NCI-H226 (cell line): Measurements from ENCODE around the gene VWA7.
A peak's percentile ranks its signal among the peaks of the same experiment; 100 is the strongest.
"Not testable (repeated sequence)": the region's sequence is repeated elsewhere in the genome, so short reads cannot be mapped to it uniquely, and the experiment has no call there.

ENCODE experiments used
- DNase-seq: peaks from one replicate; pipeline ENCODE4 v3.0.0-alpha.2; 2015

The VWA7 gene

DNA sequence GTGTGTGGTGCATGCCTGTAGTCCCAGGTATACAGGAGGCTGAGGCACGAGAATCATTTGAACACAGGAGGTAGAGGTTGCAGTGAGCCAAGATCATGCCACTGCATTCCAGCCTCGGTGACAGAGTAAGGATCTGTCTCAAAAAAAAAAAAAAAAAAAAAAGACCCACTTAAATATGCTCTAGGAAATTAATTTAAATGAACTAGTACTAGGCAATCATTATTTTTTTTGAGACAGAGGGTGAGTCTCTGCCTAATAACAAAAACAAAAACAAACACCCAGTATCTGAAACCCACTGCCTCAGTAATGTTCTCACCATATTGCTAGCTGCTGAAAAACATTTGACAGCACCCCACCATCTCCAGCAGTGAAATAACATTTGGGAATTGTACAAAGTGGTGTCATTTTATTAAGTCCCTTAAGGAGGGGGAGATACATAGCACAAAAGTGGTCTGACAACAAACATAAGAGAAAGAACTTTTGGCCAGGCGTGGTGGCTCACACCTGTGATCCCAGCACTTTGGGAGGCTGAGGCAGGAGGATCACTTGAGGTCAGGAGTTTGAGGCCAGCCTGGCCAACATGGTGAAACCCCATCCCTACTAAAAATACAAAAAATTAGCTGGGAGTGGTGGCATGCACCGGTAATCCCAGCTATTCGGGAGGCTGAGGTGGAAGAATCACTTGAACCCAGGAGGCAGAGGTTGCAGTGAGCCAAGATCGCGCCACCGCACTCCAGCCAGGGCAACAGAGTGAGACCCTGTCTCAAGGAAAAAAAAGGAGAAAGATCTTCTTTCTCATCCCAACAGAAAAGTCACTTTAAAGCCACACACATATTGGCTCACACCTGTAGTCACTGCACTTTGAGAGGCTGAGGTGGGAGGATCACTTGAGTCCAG lies 24.2 kb upstream of the VWA7 start:
- DNase-seq: not testable (repeated sequence)

DNA sequence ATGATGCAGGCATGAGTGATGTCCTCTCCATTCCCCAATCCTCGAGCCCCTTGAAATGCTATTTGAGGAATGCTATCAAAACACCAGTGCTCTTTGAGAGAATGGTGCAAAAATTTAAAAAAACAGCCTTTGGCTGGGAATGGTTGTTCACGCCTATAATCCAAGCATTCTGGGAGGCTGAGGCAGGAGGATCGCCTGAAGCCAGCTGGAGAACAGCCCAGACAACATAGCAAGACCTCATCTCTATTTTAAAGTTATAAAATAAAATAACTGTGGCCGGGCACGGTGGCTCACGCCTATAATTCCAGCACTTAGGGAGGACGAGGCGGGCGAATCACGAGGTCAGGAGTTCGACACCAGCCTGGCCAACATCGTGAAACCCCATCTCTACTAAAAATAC lies 22.7 kb upstream of the VWA7 start:
- no peak for DNase-seq

DNA sequence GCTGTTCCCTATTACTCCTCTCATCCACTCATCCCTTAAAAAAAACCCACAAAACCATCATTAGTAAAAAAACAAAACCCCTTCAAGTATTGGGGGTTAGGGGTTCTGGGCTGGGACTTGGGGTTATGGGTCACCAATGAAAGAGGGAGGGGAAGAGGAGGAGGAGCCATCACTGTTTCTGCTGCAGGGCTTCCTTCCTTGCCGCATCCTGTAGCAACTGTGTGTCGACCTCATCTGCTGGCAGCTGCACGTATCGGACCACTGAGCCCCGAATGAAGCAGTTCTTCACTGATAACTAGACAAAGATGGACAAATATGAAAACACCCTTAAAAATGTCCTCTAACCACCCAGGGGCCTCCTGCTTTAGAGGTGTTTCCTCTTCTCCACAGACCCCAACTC lies 20.5 kb upstream of the VWA7 start:
- DNase-seq: no peak

DNA sequence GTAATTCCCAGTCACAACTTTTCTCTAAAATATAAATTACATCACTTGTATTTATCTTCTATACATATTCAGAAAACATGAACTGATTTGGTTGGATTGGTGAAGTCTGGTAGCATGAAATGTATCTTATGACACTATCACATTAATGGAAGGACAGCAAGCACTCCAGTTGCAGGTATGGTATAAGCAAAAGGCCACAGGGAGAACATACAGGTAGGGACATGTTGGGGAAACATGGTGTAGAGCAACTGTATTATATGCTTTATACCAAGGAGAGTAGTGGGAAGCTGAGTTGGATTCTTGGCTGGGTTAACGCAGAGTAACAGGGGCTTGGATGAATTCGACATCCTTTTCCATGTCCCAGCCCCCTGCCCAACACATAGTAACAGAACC lies 19.9 kb upstream of the VWA7 start:
- DNase-seq: no peak

DNA sequence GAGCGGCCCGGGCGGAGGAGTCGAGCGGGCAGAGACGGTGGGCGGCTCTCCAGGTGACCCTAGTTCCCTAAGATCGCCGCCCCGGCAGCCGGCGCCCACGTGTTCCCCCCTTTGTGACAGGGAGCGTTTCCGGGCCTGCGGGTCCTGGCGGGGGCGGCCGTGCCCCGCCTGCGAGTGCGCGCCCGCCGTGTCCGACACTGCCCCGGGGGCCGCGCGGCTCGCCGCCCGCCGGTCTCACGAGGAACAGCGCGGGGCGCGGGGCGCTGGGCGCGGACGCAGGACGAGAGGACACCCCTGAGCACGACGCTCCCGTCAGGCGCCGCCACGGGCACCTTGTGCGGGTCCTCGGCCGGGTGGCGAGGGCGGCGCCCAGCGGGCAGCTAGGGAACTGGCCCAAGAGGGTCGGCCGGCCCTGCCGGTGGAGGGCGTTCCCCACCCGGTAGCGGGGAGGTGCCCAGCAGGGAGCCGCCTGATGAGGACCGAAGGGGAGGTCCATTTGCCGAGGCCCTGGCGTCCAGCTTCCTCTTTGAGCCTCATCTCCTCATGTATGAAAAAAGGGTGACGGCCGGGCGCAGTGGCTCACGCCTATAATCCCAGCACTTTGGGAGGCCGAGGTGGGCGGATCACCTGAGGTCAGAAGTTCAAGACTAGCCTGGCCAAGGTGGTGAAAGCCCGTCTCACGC lies 18.6 kb upstream of the VWA7 start, which contains the start of gene VARS1:
VARS1 (minus strand) TSS at position 137 of the 683 bp plus-strand sequence. CDS start 535 bp downstream, outside the sequence.
- DNase-seq: peak; percentile 86

DNA sequence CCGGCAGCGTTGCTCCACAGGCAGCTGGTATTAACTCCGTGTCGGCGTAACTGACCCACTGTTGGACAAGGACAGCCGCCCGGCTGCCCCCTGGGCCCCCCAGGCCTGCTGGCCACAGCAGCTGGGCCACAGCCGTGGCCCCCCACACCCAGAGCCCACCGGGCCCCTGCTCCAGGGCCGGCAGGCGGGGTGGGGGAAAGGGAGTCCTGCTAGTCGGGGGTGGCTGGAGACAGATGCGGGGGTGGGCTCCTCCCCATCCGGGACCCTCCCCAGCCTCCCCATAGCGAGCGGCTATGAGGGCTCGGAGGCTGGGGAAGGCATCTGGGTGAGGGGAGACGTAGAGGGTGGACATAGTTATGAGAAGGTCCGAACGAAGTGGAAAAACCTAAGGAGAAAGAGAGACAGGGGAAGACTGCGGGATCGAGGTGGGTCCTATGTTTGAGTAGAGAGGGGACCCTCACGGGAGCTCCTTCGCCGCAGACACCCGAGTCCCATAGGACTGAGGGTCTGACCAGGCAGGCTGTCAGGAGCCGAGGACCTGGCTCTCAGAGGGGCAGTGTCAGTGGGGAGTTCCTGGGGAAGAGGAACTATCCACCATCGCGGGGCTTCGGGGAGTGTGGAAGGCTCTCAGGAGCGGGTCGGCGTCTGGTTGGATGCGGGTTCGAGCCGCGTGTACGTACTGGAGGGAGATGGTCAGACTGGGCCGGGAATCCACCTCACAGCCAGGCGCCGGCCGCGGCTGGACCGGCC lies 17.9 kb upstream of the VWA7 start:
- peak; percentile 33 for DNase-seq

DNA sequence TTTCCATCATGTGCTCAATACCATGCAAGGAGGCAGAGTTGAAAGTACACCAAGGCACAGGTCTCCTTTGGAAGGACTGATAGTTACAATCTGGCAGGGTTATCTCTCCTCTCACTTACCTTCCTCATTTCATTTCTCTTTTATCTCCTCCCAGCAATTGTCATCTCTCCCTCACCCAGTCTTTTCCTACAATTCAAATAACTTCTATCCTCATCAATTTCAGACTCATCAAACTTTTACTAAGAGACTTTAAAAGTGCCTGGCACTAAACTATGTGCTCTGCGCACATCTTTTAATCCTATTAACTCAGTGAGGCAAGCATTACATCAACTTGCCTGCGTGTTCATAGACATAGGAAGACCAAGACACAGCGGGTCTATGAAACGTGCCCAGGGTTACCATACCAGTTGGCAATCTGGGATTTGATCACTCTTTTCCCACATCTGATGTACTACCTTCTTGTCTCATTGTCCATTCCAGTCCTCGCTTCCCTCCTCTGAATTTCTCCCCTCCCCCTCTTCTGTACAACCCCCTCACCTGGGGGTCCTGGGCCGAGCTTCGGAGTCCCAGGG lies 17.3 kb upstream of the VWA7 start:
- DNase-seq: no peak

DNA sequence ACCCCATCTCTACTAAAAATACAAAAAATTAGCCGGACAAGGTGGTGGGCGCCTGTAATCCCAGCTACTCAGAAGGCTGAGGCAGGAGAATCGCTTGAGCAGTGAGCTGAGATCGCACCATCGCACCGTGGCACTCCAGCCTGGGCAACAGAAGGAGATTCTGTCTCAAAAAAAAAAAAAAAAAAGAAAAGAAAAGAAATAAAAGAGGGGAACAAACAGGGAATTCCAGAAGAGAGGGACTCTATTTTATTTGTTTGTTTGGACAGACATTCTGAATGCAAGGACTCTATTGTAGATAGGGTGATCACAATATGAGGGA lies 16.8 kb upstream of the VWA7 start:
- DNase-seq: not testable (repeated sequence)

DNA sequence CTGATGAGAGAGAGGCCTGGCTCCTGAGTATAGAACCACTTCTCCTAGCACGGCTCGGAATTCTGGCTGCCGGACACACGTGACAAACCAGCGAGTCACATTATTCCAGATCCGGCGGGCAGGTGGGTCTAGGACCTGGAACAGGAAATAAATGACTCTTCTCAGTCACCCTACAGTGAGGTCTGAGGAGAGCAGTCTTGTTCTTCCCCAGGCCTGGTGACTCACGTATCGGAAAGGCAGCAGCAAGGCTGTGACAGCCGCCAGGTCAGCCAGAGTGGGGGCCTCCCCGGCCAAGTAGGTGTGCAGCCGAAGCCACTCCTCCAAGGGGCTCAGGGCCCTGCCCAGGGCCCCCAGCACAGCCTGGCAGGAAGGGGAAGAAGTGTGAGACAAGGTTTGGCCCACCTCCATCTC lies 15.6 kb upstream of the VWA7 start:
- DNase-seq: peak; percentile 37

DNA sequence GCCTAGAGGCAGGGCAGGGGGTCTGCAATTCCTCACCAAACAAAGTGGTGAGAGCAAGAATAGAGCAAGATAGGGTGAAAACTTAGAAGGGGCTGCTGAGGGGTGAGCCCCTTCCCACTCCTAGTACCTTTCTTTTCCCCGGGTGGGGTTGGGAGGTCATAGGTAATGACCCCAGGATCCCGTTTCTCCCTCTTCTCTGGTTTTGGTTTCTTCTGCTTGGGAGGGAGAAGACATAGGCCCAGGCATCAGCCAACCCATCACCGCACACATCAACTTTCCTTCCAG lies 14.9 kb upstream of the VWA7 start:
- no peak for DNase-seq

DNA sequence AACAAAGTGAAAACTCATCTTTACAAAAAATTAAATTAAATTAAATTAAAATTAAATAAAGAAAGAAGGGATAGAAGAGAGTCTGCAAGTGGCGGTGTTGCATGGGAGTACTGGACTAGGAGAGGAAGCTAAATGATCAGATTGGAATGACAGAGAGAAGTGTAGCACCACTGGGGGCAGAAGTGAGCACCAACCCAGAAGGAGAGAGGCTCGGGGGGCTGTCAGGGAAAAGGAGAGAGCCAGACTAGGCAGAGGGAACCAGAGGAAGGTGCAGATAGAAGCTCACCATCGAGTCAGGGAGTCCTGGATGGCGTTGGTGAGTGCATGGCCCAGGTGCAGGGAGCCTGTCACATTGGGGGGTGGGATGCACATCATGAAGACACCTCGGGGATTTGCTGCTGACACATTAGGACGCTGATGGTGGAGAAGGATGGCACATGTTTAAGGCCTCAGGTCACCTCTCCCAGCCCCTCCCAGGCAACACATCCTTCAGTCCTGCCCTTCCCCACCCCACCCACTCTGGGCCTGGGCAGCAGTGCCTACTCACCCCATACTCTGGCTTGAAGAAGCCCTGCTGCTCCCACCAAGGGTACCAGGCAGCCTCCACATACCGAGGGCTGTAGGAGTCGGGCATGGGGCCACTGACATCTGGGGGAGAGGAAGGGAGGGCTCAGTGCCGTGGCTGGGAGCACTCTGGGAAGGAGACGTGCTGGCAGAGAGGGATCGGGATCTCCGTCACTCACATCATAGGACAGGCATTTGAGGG lies 14.4 kb upstream of the VWA7 start:
- DNase-seq: no peak

DNA sequence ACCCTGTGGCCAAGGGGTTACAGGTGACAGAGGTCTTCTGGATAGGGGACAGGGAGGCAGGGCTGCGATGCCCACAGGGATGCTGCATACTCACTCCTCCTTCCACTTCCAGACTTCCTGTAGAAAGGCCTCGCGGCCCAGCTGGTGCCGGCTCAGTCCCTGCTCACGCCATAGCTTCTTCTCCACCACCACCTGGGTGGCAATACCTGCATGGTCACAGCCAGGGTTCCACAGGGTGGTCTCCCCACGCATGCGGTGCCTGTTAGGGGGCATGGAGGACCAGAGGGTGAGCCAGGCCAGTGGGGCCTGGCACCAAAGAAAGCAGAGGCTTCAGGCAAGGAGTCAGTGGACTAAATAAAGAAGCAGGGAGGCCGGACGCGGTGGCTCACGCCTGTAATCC lies 8.3 kb upstream of the VWA7 start:
- DNase-seq: no peak

DNA sequence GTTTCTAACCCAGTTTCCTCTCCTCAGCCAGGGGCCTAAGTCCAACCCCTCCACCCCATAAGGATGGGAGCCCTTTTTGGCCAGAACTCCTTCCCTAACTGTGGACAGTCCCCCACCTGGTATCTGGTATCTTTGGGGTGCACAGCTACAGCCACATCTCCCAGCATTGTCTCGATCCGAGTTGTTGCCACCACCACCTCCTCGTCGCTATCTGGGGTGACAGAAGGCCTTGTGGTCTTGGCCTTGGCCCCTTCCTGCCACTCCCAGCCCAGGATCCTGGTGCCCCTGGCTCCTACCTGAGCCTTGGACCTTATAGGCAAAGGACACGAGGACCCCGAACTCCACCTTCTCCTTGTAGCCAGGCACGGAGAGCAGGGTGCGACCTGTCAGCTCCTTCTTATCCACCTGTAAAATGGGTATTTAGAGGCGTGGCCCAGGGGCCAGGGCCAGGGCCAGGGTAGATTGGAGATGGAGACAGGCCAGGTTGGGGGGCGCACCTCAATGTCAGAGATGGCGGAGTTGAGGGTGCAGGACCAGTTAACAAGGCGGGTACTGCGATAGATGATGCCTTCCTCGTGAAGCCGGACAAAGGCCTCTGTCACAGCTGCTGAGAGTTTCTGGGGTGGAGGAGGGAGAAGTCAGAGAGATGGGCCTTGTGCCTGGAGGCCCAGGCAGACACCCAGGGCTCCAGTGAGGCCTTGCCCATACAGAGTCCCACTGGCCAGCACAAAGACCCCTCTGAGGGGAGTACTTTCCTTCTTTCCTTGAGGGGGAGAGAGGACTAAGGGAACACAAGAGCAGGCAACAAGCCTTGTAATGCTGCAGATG lies 7.2 kb upstream of the VWA7 start:
- no peak for DNase-seq

DNA sequence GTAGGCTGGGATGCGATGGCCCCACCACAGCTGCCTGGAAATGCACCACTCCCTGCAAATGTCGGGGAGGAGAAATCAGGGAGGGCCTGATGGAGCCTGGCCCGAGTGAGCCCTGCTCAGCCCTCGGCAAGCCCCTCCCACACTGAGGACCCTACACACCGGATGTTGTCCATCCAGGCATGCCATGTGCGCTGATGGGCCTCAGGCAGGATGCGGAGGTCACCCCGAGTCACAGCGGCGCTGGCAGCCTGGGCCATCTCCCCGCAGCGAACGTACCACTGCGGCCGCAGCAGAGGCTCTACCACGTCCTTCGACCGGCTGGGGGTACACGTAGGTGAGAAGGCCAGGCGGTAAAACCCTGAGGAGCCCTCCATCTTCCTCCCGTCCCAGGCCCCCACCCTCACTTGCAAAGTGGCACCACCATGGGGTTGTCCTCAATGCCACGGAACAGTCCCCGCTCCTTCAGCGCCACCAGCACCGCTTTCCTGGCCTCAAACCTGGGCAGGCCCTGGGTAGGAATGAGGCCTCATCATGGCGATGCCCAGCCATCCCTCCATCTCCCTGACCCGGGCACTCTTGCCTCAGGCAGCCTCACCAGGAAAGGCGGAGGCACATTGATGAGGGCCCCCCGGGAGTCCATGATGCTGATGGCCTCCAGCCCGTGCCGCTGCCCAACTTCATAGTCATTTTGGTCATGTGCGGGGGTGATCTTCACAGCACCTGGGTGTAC lies 5.2 kb upstream of the VWA7 start:
- DNase-seq: no peak

DNA sequence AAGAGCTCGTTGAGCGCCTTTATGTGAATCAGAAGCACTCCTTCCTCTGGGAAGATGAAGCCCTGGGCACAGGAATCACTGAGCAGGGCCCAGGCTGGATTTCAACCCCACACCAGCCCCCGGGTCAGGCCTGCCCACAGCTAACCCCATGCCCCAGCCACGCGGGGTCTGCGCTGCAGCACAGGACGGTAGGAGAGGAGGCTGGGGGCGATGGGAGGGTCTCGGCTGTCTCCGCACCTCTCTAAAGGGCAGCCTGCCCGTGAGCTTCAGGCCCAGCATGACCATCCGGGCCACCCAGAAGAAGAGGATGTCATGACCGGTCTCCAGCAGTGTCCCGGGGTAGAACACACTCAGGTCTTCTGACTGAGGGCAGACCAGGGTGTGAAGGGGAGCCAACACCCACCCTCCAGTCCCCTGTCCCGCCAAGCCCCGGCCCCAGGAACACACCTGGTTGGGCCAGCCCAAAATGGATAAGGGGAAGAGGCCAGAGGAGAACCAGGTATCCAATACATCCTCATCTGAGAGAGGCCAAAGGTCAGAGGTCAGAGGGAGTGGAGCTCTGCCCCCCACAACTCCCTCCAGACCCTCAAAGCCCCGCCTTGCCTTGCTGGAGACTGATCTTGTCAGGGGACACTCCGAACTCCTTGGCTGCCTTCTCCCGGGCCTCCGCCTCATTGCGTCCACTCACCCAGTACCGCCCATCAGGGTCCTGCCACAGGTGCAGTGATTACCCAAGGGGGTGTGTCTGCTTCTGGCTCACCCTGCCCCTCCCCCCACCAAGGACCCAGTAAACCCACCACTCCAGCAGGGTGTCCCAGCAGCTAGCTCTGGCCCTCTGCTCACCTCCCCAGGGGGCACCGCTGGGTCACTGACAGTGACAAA lies 4.4 kb upstream of the VWA7 start:
- no peak for DNase-seq

DNA sequence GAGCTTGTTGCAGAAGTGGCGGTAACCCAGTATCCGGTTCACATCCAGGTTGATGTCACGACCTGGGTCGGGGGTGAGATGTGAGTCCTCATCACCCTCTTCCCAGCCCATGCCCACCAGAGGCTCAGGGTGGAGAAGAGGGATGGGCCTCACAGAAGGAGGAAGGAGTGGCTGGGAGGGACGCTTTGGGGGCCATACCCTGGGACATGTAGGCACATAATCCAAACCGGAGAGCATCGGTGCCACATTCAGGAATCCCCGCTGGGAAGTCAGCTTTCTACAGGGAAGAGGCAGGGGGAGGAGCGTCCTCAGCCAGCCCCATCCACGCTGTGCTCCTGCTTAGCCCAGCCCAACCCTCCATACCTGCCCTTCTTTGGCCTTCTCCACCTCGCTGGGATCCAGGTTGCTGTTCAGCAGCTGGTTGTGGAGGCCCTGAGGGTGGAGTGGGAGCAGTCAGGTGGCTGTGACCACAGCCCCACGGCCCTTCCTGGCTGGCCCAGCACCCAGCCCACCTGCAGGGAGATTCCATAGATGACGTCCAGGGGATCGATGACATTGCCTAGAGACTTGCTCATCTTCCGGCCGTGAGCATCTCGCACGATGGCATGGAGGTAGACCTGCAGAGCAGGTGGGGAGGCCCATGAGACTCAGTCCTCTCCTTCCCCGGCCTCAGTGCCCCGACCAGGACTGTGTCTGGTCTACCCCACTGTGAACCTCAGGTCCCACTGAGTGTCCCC lies 3.5 kb upstream of the VWA7 start:
- no peak for DNase-seq

DNA sequence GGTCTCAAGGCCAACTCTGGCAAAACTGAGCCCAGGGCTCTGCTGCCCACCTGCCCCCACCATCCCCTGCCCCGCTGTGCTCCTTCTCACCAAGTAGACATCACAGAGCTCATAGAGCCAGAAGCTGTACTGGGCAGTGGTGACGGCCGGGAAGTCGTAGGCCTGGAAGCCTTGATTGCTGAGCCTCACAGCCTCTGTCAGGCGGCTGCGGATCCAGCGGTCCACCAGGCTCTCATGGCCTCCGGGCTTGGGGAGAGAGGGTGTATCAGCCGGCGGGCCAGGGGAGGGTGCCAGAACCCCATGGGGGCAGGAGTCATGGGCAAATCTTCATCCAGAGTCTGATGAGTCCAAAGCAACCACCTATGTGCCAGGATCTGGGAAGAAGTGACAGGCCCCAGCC lies 2.8 kb upstream of the VWA7 start:
- DNase-seq: no peak

DNA sequence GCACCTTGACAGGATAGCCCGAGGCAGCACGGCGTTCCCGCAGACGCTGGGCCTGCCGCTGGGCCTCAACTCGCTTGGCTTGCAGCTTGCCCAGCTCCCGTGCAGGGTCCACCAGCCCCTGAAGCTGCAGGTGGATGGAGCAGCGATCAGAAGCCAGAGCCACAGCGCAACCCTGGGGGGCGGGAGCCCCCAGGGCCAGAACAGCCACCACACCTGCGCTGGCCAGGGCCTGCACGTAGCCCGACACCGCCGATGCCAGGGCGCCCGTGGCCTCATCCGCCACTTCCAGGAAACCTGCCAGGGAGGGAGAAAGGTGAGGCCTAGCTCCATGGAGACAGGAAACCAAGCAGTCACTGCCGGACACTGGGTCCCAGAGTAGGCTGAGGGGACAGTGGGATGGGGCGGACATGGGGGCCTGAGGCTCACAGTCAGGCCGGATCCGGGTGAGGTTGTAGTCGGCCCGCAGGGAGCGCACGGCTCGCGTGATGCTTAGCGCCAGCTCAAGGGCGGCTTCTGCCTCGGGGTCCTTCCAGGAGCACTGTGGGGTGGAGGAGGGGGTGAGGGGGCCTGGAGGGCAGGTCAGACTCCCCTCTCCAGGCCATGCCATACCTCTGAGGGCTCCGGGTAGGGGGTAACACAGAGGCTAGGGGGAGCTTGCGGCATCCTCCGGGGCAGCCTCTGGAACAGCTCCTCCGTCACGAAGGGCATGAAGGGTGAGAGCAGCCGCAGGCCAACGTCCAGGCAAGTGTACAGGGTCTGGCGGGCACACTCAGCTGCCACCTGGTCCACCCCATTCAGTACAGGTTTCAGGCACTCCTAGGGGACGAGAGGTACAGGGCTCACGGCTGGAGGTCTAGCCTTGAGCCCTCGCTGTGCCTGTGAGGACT lies 2.1 kb upstream of the VWA7 start:
- DNase-seq: no peak
